ENCODE results near the gene ABCC1.
"Not testable (repeated sequence)": the region's sequence is repeated elsewhere in the genome, so short reads cannot be mapped to it uniquely, and the experiment has no call there.

The ABCC1 gene

GRCh38 chr16:16166949-16167348 is 217.5 kb downstream of the ABCC1 start:
- no peak for DNase-seq

GRCh38 chr16:16167927-16168326 is 218.5 kb downstream of the ABCC1 start:
- no peak for DNase-seq

GRCh38 chr16:16168431-16168830 is 219.0 kb downstream of the ABCC1 start:
- no peak for DNase-seq

- no peak for DNase-seq
Measured at GRCh38 chr16:16169615-16170014, 220.2 kb downstream of the ABCC1 start.

GRCh38 chr16:16171332-16171919 is 222.0 kb downstream of the ABCC1 start:
- DNase-seq = no peak

- DNase-seq = no peak
Measured at GRCh38 chr16:16172991-16173390, 223.6 kb downstream of the ABCC1 start.

GRCh38 chr16:16175296-16175695 is 225.9 kb downstream of the ABCC1 start:
- DNase-seq = no peak

GRCh38 chr16:16176328-16176727 is 226.9 kb downstream of the ABCC1 start:
- DNase-seq = no peak

GRCh38 chr16:16178455-16179162 is 229.2 kb downstream of the ABCC1 start:
- DNase-seq = no peak

- not testable (repeated sequence) for DNase-seq
Measured at GRCh38 chr16:16181748-16182147, 232.3 kb downstream of the ABCC1 start.

- DNase-seq = no peak
Measured at GRCh38 chr16:16182918-16183317, 233.5 kb downstream of the ABCC1 start.

GRCh38 chr16:16183562-16183961 is 234.1 kb downstream of the ABCC1 start:
- no peak for DNase-seq

GRCh38 chr16:16184594-16184993 is 235.2 kb downstream of the ABCC1 start:
- DNase-seq = no peak

- DNase-seq = no peak
Measured at GRCh38 chr16:16185095-16185494, 235.7 kb downstream of the ABCC1 start.

GRCh38 chr16:16186820-16187219 is 237.4 kb downstream of the ABCC1 start:
- DNase-seq = no peak

- no peak for DNase-seq
Measured at GRCh38 chr16:16188827-16189226, 239.4 kb downstream of the ABCC1 start.

- DNase-seq = no peak
Measured at GRCh38 chr16:16189842-16190241, 240.4 kb downstream of the ABCC1 start.

GRCh38 chr16:16190546-16190945 is 241.1 kb downstream of the ABCC1 start:
- DNase-seq = no peak

GRCh38 chr16:16190966-16191365 is 241.6 kb downstream of the ABCC1 start:
- not testable (repeated sequence) for DNase-seq

GRCh38 chr16:16191493-16192167 is 242.2 kb downstream of the ABCC1 start:
- DNase-seq = no peak

Measured in stimulated activated CD4-positive, alpha-beta T cell treated with anti-CD3 and anti-CD28 coated beads, Interleukin-4, amount 100 ng/mL, for 4 hours (primary cell).